Measurements from ENCODE around the gene SCYL3. TPM values are rescaled to one million over a fixed set of nuclear protein-coding genes. Genes with fewer than 3 reads are reported as not detected.

Gene SCYL3
- total RNA-seq, 1 experiment from 2014 or later = 7.4 TPM

- no peaks in the 10 kb centered on the region for H3K27me3 Mint-ChIP-seq (ENCODE audit: insufficient read depth, unreplicated experiment)
- BruUV-seq (replicated peaks) = TSS peak; percentile 17
- H3K4me1 Mint-ChIP-seq (ENCODE audit: insufficient read depth, unreplicated experiment) = no peaks in the 10 kb centered on the region
- H3K36me3 Mint-ChIP-seq (ENCODE audit: insufficient read depth, unreplicated experiment) = peaks cover 81% of the 10 kb centered on the region
- no peak for TF ChIP-seq CTCF (IDR thresholded peaks at IDR 0.05; ENCODE audit: unreplicated experiment)
- DNase-seq (ENCODE audit: unreplicated experiment) = no peak
- CTCF ChIA-PET = interaction anchor here (0.5 to 1.3 kb wide), 3 partner anchors 13 to 1244 kb away, joined by 3 to 5 read pairs (median 3); no protein-coding TSS in a partner anchor
- H3K9me3 Mint-ChIP-seq (ENCODE audit: unreplicated experiment) = no peaks in the 10 kb centered on the region
- intact Hi-C loops (cut with micrococcal nuclease) = no loop called here
- H3K4me3 Mint-ChIP-seq (ENCODE audit: unreplicated experiment) = no peak overlapping the region
- no peak overlapping the region for H3K27ac Mint-ChIP-seq (ENCODE audit: low read depth, unreplicated experiment)
- POLR2A ChIA-PET = interaction anchor here (0.6 to 1.4 kb wide), 2 partner anchors 40 to 1590 kb away, joined by 4 read pairs; no protein-coding TSS in a partner anchor
Measured at GRCh38 chr1:169853341-169853740, 40.4 kb downstream of the SCYL3 start.

- H3K36me3 Mint-ChIP-seq (ENCODE audit: insufficient read depth, unreplicated experiment) = peaks cover 77% of the 10 kb centered on the region
- H3K27ac Mint-ChIP-seq (ENCODE audit: low read depth, unreplicated experiment) = peak overlapping the region; percentile 8
- intact Hi-C loops (cut with micrococcal nuclease) = no loop called here
- H3K9me3 Mint-ChIP-seq (ENCODE audit: unreplicated experiment) = no peaks in the 10 kb centered on the region
- no peak for DNase-seq (ENCODE audit: unreplicated experiment)
- no peak overlapping the region for H3K4me3 Mint-ChIP-seq (ENCODE audit: unreplicated experiment)
- no peak for TF ChIP-seq CTCF (IDR thresholded peaks at IDR 0.05; ENCODE audit: unreplicated experiment)
- H3K4me1 Mint-ChIP-seq (ENCODE audit: insufficient read depth, unreplicated experiment) = no peaks in the 10 kb centered on the region
- ChIA-PET CTCF (interaction anchor here (0.6 to 2.1 kb wide), 2 partner anchors 40 to 1540 kb away, joined by 5 to 7 read pairs; no protein-coding TSS in a partner anchor), POLR2A (interaction anchor here (1.0 kb wide), 1 partner anchor 34 kb away, joined by 4 read pairs; no protein-coding TSS in a partner anchor)
- BruUV-seq (replicated peaks) = no TSS peak
- no peaks in the 10 kb centered on the region for H3K27me3 Mint-ChIP-seq (ENCODE audit: insufficient read depth, unreplicated experiment)
Measured at GRCh38 chr1:169849346-169850022, 44.2 kb downstream of the SCYL3 start.

- ChIA-PET CTCF (interaction anchor here (0.6 kb wide), 1 partner anchor 490 kb away, joined by 3 read pairs; no protein-coding TSS in a partner anchor), POLR2A (interaction anchor here (1.0 kb wide), 1 partner anchor 12 kb away, joined by 3 read pairs; no protein-coding TSS in a partner anchor)
- BruUV-seq (replicated peaks) = no TSS peak
- Mint-ChIP-seq H3K36me3 (ENCODE audit: insufficient read depth, unreplicated experiment) (peaks cover 74% of the 10 kb centered on the region), H3K27ac (ENCODE audit: low read depth, unreplicated experiment) (peak overlapping the region; percentile 8), H3K9me3 (ENCODE audit: unreplicated experiment) (no peaks in the 10 kb centered on the region), H3K4me3 (ENCODE audit: unreplicated experiment) (no peak overlapping the region), H3K4me1 (ENCODE audit: insufficient read depth, unreplicated experiment) (no peaks in the 10 kb centered on the region), H3K27me3 (ENCODE audit: insufficient read depth, unreplicated experiment) (no peaks in the 10 kb centered on the region)
- intact Hi-C loops (cut with micrococcal nuclease) = no loop called here
- TF ChIP-seq CTCF (IDR thresholded peaks at IDR 0.05; ENCODE audit: unreplicated experiment) = no peak
- no peak for DNase-seq (ENCODE audit: unreplicated experiment)
Measured at GRCh38 chr1:169848456-169848855, 45.2 kb downstream of the SCYL3 start.

GRCh38 chr1:169844941-169845608, 48.6 kb downstream of the SCYL3 start:
- Mint-ChIP-seq H3K27me3 (ENCODE audit: insufficient read depth, unreplicated experiment) (no peaks in the 10 kb centered on the region), H3K9me3 (ENCODE audit: unreplicated experiment) (peaks cover 10% of the 10 kb centered on the region), H3K36me3 (ENCODE audit: insufficient read depth, unreplicated experiment) (peaks cover 58% of the 10 kb centered on the region), H3K27ac (ENCODE audit: low read depth, unreplicated experiment) (peak overlapping the region; percentile 17), H3K4me3 (ENCODE audit: unreplicated experiment) (no peak overlapping the region), H3K4me1 (ENCODE audit: insufficient read depth, unreplicated experiment) (no peaks in the 10 kb centered on the region)
- POLR2A ChIA-PET = interaction anchor here (1.1 to 1.3 kb wide), 2 partner anchors 11 to 15 kb away, joined by 4 read pairs; no protein-coding TSS in a partner anchor
- CTCF ChIA-PET = interaction anchor here (0.7 kb wide), 1 partner anchor 84 kb away, joined by 3 read pairs; no protein-coding TSS in a partner anchor
- no TSS peak for BruUV-seq (replicated peaks)
- TF ChIP-seq CTCF (IDR thresholded peaks at IDR 0.05; ENCODE audit: unreplicated experiment) = no peak
- intact Hi-C loops (cut with micrococcal nuclease) = no loop called here
- DNase-seq (ENCODE audit: unreplicated experiment) = no peak
